ENCODE data around the gene CALU.

- TF ChIP-seq EZH2 (IDR thresholded peaks at IDR 0.05; ENCODE audit: insufficient read depth, poor library complexity, severe bottlenecking), result no peak
- no peak for TF ChIP-seq EZH2phosphoT487 (IDR thresholded peaks at IDR 0.05; ENCODE audit: insufficient read depth, low read depth)
These were observed 1.8 kb downstream of the CALU start for GRCh38 chr7:128740996-128741395.

Measured in GM23248 (cell line).